ENCODE results near the gene DEPP1. TPM values are rescaled to one million over a fixed set of nuclear protein-coding genes. Genes with fewer than 3 reads are reported as not detected.

The DEPP1 gene
- polyA plus RNA-seq, 3 donors, result not detected

DNA sequence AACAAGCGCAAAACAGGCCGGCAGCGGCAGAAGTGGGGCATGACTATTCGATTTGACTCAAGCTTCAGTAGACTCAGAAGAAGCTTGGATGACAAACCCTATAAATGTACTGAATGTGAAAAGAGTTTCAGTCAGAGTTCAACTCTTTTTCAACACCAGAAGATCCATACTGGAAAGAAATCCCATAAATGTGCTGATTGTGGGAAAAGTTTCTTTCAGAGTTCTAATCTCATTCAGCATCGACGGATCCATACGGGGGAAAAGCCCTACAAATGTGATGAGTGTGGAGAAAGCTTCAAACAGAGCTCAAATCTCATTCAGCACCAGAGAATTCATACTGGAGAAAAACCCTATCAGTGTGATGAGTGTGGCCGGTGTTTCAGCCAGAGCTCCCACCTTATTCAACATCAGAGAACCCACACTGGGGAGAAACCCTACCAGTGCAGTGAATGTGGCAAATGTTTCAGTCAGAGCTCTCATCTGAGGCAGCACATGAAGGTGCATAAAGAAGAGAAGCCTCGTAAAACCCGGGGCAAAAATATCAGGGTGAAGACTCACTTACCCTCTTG lies 24.9 kb upstream of the DEPP1 start:
- TF ChIP-seq, protein P1, sequence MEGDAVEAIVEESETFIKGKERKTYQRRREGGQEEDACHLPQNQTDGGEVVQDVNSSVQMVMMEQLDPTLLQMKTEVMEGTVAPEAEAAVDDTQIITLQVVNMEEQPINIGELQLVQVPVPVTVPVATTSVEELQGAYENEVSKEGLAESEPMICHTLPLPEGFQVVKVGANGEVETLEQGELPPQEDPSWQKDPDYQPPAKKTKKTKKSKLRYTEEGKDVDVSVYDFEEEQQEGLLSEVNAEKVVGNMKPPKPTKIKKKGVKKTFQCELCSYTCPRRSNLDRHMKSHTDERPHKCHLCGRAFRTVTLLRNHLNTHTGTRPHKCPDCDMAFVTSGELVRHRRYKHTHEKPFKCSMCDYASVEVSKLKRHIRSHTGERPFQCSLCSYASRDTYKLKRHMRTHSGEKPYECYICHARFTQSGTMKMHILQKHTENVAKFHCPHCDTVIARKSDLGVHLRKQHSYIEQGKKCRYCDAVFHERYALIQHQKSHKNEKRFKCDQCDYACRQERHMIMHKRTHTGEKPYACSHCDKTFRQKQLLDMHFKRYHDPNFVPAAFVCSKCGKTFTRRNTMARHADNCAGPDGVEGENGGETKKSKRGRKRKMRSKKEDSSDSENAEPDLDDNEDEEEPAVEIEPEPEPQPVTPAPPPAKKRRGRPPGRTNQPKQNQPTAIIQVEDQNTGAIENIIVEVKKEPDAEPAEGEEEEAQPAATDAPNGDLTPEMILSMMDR (IDR thresholded peaks at IDR 0.05), result no peak
- H3K4me1 Mint-ChIP-seq, result peaks cover 40% of the 10 kb centered on the region
- no peak overlapping the region for H3K4me3 Mint-ChIP-seq
- Histone ChIP-seq H3K9ac (ENCODE audit: insufficient read depth, low read length, poor library complexity, severe bottlenecking) (no peak overlapping the region), H4K20me1 (ENCODE audit: insufficient read depth, low read length) (no peaks in the 10 kb centered on the region), H3K4me2 (replicated peaks; ENCODE audit: extremely low read depth, low read length, poor library complexity, severe bottlenecking) (no peak overlapping the region), H3K27me3 (ENCODE audit: control insufficient read depth in 2 of 2, insufficient read depth in 2 of 2, low read length in 2 of 2) (no peaks in the 10 kb centered on the region), H3K4me3 (replicated peaks in 1 of 3; ENCODE audit: low read depth in 2 of 3, low read length in 3 of 3) (no peak overlapping the region), H3K27ac (ENCODE audit: low read depth in 1 of 2, low read length in 2 of 2) (no peak overlapping the region), H3K4me1 (ENCODE audit: control insufficient read depth in 1 of 2, insufficient read depth in 2 of 2, low read length in 2 of 2) (peaks cover 27 to 31% of the 10 kb centered on the region in 2 donors), H2AFZ (ENCODE audit: insufficient read depth, low read depth, low read length, poor library complexity, severe bottlenecking) (no peak overlapping the region), H3K36me3 (replicated peaks in 1 of 2; ENCODE audit: control insufficient read depth in 1 of 2, insufficient read depth in 2 of 2, low read length in 2 of 2) (peaks cover 3 to 24% of the 10 kb centered on the region in 2 donors), H3K9me3 (replicated peaks in 1 of 2; ENCODE audit: control insufficient read depth in 1 of 2, insufficient read depth in 1 of 2, low read length in 2 of 2) (no peaks in the 10 kb centered on the region), H3K79me2 (ENCODE audit: insufficient read depth, low read length) (peaks cover 39% of the 10 kb centered on the region)
- peaks cover 19 to 21% of the 10 kb centered on the region in 2 donors for H3K36me3 Mint-ChIP-seq
- intact Hi-C loops (cut with micrococcal nuclease), result no loop called here
- H3K27ac Mint-ChIP-seq, result peak overlapping the region in 1 of 7 donors; percentile 69
- 61% methylated on average over 5 of the region's 10 CpGs for WGBS (ENCODE audit: insufficient coverage)
- peaks cover 0 to 2% (median 0%) of the 10 kb centered on the region in 3 donors for H3K27me3 Mint-ChIP-seq (ENCODE audit: low read depth in 3 of 3)
- no peak for DNase-seq
- H3K9me3 Mint-ChIP-seq, result peaks cover 0 to 5% (median 2%) of the 10 kb centered on the region in 7 donors

DNA sequence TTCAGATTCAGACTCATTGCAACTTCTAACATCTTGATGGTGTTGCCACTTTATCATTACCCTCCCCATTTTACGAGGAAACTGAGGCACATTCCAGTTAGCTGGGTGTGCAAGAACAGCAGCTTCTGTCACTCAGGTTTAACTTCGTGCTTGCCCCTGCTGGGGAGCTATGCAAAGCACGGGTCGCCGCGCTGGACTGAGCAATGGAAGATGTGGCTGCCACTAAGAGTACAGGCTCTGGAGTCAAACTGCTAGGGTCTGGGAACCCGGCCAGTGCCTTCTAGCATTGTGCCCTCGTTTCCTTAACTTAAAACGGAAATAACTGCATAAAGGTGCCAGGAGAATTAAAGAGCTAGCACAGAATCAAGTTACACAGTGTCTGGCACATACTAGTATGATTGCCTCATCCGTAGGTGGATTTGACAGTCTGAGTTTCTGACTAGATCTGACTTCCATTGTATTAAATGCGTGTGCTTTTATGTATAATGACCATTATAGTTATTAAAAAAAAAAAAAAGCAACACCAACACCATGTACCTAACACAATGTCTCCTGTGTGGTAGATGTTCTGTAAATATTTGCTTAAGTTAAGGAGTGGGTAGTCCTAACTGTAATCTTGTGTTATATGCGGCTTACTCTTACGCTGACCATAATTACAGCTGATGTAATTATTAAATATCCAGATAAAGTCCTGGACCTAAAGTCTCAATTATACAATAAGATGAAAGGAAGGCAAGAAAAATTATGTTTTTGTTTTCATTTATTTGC lies 23.0 kb upstream of the DEPP1 start:
- peak overlapping the region; percentile 92 for H3K4me2 ChIP-seq (replicated peaks; ENCODE audit: extremely low read depth, low read length, poor library complexity, severe bottlenecking)
- Mint-ChIP-seq H3K36me3 (peaks cover 19 to 21% of the 10 kb centered on the region in 2 donors), H3K4me3 (peak overlapping the region; percentile 84 to 97), H3K27me3 (ENCODE audit: low read depth in 3 of 3) (peaks cover 0 to 6% (median 1%) of the 10 kb centered on the region in 3 donors), H3K9me3 (peaks cover 0 to 5% (median 2%) of the 10 kb centered on the region in 7 donors), H3K4me1 (peaks cover 45% of the 10 kb centered on the region), H3K27ac (peak overlapping the region; percentile 44 to 91 (median 79))
- peak overlapping the region; percentile 78 for H3K9ac ChIP-seq (ENCODE audit: insufficient read depth, low read length, poor library complexity, severe bottlenecking)
- peak overlapping the region; percentile 95 for H2AFZ ChIP-seq (ENCODE audit: insufficient read depth, low read depth, low read length, poor library complexity, severe bottlenecking)
- peaks cover 39% of the 10 kb centered on the region for H3K79me2 ChIP-seq (ENCODE audit: insufficient read depth, low read length)
- H4K20me1 ChIP-seq (ENCODE audit: insufficient read depth, low read length), result peaks cover 6% of the 10 kb centered on the region
- H3K36me3 ChIP-seq (replicated peaks in 1 of 2; ENCODE audit: control insufficient read depth in 1 of 2, insufficient read depth in 2 of 2, low read length in 2 of 2), result peaks cover 3 to 24% of the 10 kb centered on the region in 2 donors
- DNase-seq, result peak; percentile 12 to 31 (median 24)
- H3K27me3 ChIP-seq (ENCODE audit: control insufficient read depth in 2 of 2, insufficient read depth in 2 of 2, low read length in 2 of 2), result no peaks in the 10 kb centered on the region
- H3K4me3 ChIP-seq (replicated peaks in 1 of 3; ENCODE audit: low read depth in 2 of 3, low read length in 3 of 3), result peak overlapping the region; percentile 67 to 96 (median 83)
- peaks cover 27 to 31% of the 10 kb centered on the region in 2 donors for H3K4me1 ChIP-seq (ENCODE audit: control insufficient read depth in 1 of 2, insufficient read depth in 2 of 2, low read length in 2 of 2)
- TF ChIP-seq, protein P1 (IDR thresholded peaks at IDR 0.05), result peak; percentile 31
- 0% methylated on average over 6 of the region's 13 CpGs for WGBS (ENCODE audit: insufficient coverage)
- H3K9me3 ChIP-seq (replicated peaks in 1 of 2; ENCODE audit: control insufficient read depth in 1 of 2, insufficient read depth in 1 of 2, low read length in 2 of 2), result no peaks in the 10 kb centered on the region
- peak overlapping the region; percentile 66 to 81 for H3K27ac ChIP-seq (ENCODE audit: low read depth in 1 of 2, low read length in 2 of 2)
- intact Hi-C loops (cut with micrococcal nuclease), result no loop called here
